NCI-H510A treated with DMSO at 0.1 percent for 48 hours (cell line): ENCODE measurements around the gene ICAM2.
"Not testable (repeated sequence)": the region's sequence is repeated elsewhere in the genome, so short reads cannot be mapped to it uniquely, and the experiment has no call there.

ENCODE experiments used
- DNase-seq: peaks from one replicate; lab custom pipeline; 2025; lab: John Stamatoyannopoulos, UW

ICAM2 gene

DNA sequence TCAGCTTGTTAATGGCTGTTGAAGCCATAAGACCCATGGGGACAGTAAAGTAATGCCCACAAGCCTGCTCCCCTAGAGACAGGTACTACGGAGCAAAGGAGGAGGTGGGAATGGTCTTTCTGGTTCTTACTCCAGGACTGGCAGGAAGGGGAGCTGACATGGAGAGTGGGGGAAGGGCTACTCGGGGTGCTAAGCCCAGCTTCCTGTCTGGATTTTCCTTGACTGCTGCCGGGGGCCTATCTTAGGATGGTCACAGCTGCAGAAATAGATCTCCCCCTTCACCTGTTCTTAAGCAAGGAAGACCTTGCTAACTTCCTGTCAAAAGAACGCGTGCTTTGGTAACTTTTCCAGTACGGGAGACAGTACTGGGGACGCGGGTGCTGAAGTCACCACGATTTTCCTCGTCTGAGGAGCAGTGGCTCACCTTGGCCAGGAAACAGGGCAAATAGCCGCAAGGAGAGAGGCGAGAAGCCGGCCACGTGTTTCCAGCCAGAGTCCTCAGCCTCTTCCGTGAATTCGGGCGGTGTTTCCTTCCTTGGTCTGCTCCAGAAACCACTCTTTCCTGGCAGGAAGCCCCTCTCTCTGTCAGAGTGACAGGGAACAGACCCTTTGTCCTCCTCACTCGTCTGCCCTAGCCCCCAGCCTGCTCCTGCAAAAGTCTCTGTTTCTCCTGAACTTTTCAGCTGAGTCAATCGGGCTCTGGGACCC is 22.9 kb downstream of the ICAM2 start:
- DNase-seq, result no peak

DNA sequence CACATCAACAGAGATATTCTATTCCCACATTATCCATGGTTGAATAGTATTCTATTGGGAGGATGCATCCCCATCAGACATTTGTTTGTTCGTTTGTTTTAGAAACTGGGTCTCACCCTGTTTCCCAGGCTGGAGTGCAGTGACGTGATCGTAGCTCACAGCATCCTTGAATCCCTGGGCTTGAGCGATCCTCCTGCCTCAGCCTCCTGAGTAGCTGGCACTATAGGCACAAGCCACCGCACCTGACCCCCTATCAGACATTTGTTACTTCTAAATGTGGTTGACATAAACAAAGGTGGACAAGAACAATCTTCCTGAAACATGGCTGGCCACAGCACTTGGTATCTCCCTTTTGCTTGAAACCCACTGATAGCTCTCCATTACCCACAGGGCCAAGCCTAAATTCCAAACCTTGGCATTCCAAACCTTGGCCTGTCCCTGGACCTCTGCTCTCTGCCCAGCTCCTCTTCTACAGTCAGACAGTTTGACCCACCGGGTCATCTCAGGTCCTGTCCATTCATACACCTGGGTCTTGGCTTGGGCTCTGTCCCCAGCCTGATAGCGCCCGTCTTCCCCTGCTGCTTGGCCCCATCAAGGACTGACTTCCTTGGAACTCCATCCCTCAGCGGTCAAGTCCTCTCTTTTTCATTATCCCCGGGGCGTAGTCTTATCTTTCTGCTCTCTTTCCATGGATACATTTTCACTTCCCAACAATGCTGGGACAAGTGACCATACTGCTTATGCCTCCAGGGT is 23.8 kb downstream of the ICAM2 start:
- DNase-seq, result no peak

DNA sequence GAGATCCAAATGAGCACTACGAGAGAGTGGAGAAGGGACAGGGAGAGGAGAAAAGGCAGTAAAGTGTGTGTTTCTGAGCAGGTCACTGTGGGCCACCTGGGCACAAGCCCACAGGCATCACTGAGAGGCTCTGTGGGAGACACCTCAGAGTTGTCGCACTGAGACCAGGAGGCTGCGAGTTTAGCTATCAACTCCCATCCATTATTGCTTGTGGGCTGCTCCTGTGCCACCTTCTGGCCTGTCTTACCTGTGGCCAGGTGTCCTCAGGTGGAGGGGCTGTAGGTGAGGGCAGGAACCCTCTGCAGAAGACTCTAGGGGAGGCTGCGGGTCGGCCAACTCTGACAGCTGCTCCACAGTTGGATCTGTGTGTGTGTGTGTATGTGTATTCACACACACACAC is 24.8 kb downstream of the ICAM2 start:
- no peak for DNase-seq

DNA sequence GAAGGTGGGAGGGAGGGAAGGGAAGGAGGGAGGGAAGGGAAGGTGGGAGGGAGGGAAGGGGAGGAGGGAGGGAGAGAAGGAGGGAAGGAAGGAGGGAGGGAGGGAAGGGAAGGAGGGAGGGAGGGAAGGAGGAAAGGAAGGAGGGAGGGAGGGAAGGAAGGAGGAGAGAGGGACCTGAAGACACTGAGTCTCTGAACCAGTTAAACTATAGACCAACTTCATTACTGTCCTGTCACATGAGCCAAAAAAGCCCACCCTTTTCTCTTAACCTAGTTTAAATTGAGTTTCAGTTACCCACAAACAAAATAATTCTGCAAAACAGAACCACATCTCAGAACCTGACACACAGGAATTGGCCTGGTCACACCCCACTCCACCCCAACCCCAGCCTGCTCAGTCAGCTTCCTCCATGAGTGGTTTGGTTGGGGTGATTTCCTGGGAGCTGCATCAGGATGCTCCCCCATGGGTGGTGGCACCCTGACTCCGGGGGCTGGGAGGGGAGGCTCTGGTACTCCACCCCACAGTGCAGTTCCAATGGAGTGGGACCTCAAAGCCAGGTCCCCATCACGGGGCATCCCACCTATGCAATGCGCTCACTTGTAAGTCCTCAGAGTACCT is 27.0 kb downstream of the ICAM2 start:
- DNase-seq, result no peak

DNA sequence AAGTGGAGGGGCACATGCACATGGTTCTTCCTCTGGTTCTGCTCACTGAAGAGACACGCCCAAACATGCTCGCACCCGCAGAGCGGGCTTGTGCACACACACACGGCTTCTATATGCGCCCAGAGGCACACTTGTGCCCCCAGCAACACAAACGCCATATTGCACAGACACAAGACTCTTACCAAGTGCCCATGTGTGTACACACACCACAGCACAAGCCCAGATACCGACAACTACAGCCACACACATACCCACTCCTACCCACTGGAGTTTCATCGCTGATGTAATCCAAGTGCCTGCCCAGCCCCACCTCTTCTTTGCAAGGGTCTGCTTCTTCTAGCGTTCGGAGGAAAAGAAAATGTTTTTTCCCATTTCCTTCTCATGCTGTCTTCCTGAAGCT is 28.8 kb downstream of the ICAM2 start:
- DNase-seq, result no peak

DNA sequence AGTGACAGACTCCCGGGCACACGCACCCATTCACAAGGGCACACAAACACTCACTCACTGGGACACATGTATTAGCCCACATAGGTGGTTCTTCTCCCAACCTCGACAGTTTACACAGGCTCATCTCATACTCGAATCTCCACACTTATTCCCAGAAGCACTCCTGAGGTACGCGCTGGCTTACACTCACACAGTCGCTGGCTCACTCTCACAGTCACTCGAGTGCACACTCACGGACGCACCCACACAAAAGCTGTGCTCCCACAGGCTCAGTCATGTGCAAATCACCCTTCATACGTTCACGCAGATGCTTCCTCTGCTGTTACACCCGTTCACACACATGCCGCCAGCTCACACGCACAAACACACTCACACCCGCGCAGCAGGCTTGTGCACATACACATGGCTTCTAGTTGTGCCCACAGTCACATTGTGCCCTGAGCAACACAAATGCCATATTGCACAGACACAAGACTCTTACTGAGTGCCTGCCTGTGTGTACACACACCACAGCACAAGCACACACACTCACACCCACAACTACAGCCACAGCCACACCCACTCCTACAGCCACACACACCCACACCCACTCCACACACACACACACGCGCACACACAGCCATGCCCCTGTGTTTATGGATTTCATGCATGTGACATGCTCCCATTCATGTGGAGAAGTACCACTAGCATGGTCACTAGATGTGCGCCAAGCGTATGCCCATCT is 30.6 kb downstream of the ICAM2 start:
- DNase-seq, result no peak

DNA sequence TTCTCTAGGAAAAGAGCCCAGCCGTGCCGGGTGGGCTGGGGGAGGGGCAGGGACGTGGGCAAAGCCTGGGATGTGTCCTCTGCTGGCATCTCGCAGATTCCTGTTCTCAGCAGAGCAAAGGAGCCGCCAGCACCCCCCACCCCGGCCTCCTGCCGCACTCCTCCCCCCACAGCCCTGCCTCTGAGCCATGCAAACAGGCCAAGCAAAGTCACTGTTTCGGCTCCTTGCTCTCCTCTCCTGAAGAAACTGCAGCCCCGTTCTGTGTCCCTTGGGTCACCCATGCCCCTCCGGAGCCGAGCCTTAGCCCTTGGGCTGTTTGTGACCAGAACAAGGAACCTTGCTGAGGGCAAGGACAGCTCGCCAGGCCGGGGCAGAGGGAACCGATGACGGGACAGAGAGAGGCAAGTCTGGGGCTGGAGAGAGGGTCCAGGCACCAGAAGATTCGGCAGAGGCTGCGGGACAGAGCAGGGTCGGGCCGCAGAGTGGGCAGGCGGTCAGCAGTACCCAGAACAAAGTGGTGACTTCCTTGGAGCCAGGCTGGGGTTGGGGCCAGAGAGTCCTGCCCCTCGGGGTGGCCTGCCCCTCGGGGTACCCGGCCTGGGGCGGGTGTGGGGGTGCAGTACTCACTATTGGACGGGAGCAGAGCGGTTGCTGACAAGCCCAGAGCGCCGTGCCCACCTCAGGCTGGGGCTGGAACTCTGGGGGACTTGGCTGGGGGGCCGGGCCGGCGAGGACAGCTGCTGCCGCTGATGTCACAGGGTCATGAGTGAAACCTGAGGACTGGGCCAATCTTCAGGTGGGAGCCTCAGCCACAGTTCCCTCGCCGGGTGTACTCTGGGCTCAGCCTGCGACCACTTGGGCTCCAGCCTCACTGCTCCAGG is 31.5 kb downstream of the ICAM2 start:
- no peak for DNase-seq

DNA sequence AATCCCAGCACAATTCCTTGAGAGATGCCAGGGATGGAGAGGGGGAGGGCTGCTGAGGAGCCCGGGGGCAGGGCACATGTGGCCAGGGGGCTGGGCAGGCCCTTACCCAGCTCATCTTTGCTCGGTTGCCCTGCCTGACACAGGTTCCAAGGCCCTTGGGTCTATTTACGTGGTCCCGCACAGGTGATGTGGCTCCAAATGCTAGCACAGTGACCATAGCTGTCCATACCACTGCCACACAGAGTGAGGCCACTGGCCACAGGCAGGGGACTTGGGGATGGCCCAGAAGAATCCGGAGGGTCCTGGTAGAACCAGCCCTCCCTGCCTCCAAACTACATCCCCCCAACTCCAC is 32.3 kb downstream of the ICAM2 start:
- no peak for DNase-seq

DNA sequence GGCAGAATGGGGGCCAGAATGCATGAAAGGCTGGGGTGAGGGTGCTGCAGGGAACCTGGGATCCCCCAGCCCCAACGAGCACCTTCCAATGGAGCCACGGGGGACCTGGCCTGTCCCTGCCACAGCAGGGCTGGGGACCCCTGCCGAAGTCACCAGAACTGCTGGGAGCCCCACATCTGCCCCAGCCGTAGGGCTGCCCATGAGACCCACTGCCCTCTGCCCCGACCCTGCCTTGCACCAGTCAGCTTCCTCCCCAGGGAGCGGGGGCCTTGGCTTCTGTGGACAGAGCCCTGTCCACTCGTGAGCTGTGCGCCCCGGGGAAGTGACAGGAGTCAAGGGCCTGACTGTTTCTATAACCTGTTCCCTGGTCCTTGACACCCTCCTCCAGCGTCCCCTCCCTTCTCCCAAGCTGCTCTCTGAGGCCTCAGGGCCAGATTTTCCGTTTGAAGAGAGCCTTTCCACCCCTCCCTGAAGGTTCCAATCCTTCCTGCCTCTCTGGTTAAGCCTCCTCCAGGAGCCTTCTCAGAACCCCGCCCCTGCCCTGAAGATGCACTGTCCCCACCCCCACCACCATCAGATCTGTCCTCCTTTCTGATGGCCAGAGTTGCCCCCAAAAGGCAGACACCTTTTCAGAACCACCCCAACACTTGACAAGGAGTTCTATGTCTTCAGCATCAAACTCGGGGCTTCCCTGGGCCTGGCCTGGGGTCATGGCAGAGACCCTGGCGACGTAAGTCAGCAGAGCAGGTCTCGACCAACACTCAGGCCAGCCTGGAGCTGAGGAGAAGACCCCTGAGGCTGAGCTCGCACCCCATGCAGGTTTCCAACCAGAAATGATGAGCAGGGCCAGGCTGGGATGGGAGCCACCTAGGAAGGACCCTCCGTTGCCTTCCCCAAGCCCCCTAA is 33.0 kb downstream of the ICAM2 start:
- DNase-seq, result no peak

DNA sequence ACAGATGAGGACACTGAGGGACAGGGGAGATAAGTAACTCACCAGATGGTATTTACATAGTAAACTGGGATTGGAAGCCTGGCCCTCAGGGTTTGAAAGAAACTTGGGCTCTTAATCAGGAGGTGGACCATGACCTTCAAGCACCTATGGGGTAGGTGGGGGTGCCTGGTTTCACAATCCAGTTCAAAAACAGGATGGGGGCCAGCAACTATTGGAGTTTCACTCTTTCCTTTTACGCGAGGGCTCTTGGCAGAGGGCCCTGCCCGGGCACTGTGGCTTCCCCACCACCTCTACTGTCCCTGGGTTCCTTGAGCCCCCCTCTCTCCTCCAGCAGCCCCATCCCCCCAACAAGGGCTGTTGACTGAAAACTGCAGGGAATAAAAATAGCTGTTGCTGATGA is 33.6 kb downstream of the ICAM2 start:
- peak; percentile 69 for DNase-seq

DNA sequence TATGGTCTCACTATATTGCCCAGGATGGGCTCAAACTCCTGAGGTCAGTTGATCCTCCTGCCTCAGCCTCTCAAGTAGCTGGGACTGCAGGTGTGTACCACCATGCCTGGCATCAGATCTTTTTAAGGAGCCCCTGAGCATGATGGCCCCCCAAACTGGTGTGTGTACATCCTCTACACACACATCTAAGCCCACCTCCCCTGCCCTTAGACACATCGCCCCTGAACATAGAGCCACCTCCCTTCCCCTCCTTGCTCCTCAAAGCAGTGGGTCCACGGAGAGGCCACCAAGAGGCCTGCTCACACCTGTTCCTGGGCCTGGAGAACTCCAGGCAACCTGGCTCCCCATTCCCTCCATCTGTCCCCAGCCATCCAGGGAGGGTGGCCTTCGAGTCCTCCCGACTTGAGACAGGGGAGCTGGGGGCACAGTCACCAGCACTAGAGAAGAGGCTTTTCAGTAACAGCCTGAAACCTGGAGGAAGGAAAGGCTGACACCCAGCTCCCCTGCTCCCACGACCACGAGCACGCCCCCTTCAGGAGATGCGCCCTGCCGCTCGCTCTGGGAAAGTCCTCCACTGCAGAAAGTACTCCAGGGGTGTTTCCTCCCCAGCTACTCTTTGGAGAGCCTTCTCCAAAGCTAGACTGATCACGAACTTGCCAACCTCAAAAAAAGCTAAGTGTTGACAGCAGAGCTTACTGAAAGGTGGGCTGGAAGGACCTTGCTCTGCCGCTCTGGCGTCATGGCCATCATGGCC is 34.9 kb downstream of the ICAM2 start:
- no peak for DNase-seq

DNA sequence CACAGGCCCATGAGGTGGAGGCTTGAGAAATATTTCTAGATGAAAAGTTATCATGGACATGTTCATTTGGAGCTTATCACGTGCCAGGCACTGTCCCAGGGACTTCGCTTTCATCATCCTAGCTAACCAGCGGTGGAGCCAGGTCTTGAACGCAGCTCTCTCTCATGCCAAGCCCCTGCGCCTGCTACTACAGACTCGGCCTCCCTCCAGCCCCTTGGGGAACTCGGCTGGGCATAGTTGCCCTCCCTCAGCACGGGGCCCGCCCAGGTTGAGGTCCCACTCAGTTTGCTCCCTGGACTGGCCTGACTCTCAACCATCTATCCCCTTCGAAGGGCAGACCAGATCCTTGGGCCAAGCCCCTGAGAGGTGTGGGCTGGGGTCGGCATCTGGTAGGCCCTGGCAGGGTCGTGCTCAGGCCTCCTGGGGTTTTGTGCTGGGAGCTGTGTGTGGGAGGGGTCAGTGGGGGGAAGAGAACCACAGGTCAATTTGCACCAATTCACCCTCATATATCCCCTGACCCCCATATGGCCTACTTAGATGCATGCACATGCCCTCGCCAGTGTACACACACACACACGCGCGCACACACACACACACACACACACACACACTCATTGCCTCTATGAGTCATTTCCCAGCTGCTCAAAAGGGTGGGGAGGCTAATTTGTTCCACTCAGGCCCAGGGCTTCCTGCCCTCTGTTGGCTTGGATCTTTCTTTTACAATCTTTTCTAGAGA is 35.6 kb downstream of the ICAM2 start:
- DNase-seq, result no peak

DNA sequence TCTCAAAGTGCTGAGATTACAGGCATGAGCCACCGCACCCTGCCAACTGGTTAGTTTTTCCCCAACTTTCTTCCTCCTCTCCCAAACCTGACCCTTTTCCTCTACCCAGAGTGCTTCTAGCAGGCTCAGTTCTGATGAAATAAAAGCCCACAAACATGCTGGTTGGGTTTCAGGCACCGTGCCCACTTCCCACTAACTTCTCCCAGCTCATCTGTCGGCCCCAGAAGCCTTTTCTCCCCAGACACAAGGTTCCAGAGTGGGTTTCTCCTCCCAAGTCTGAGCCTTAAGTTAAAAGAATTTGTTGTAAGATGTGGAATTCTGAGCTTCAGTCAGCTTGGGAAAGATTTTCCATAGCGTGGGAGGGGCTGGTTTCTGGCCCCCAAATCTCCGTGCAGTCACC is 36.2 kb downstream of the ICAM2 start:
- no peak for DNase-seq

DNA sequence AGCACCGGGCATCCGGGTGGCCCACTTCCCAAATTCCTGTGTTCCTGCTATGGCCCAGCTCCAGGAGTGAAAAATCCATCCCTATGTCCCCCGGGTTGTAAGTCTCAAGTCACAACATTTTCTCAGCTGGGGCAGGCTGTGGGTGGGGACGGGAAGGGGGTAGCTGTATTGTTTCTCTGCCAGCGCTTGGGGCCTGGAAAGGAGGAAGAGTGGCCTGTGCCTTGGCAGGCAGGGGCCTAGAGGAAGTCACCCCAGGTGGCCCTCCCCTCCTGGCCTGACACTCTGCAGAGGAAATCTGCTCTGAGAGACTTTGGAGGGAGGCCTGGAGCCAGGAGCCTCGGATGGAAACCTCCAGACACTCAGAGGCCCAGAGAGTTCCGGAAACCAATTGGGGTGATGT is 37.1 kb downstream of the ICAM2 start:
- no peak for DNase-seq

DNA sequence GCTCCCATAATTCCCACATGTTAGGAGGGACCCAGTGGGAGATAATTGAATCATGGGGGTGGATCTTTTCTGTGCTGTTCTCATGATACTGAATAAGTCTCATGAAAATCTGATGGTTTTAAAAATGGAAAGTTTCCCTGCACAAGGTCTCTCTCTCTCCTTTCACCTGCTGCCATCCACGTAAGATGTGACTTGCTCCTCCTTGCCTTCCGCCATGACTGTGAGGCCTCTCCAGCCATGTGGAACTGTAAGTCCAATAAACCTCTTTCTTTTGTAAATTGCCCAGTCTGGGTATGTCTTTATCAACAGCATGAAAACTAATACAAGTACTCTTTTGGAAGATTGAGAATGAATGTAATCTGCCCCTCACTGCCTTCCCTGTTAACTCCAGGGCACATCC is 37.8 kb downstream of the ICAM2 start:
- DNase-seq, result not testable (repeated sequence)

DNA sequence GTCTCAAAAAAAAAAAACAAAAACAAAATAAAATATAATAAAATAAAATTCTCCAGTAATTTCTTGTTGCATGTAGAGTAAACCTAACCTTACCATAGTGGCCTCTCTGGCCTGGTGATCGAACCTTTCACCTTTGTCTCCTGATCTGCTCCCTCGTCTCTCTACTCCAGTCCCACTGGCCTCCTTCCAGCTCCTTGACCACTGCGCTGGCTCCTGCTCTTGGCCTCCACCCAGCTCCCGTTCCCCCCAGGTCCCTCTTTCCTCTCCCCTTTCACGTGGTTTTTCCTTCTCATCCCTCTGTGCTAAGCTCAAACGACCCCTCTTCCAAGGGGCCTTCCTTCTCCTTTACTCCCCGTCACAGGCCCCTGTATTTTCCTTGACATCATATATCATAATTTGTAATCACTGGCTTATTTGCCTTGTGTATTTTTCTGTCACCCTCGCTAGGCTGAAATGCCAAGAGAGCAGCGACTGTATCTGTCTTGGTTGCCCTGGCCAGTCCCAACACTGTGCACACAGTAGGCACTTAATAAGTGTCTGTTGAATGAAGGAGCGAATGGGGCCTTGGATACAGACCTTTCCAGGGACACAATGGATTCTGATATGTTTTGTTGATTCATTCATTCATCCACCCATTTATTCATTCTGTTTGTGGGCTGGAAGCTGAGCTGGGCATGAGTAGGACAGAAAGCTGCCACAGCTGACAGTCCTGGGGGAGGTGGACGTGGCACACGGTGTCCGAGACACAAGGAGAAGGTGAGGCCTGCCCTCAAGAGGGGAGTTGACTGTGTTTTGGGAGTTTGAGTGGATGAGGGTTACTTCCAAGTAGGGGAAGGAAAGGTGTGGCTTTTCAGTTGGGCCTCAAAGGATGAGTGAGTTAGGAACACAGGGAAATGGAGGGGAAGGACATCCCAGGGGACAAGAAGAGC is 41.9 kb downstream of the ICAM2 start:
- DNase-seq, result no peak

DNA sequence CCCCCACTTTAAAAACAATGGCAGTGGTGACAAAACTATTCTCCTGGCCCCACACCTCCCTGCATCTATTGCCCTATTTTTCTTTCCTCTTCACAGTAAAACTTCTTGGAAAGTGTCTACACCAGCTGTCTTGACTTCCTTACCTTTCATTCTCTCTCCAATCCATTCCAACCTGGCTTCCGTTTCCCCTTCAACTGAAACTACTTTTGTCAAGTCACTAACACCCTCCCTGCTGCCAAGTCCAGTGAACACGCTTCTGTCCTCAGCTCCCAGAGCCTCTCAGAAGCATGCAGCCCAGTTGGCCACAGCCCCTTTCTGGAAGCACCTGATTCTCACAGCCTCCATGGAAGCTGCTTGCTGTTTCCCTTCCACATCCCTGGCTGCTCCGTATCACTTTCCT is 43.7 kb downstream of the ICAM2 start:
- no peak for DNase-seq

DNA sequence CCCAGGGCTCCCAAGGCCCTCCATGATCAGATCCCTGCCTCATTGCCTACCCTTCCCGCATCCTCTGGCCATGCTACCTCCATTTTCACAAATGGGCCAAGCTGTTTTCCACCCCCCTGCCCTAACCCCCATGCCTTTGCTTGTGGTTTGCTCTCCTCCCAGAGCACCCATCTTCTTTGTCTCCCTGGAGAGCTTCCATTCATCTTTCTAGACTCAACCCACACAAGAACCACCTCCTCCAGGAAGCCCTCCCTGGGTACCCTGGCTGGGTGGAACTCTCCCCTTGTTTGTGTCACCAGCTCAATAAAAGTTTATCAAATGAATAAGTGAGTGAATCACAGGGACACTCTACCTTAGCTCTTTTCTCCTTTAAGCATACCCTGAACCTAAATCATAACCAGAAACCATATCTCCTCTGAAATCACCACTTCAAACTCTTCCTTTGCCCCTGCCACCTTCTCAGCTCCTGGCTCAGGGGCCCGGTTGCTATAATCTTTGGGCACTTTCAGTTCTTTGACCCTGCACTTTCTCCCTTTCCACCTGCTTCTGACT is 44.8 kb downstream of the ICAM2 start:
- no peak for DNase-seq
